HG02763 (cell line): Measurements from ENCODE around the gene ALDH1A1.

Experiments used
- ATAC-seq: cut with Tn5 transposase; IDR thresholded peaks from one replicate; pipeline ENCODE4 v1.9.1; 2021; ENCODE audit warnings: mild to moderate bottlenecking, moderate library complexity; ENCODE audit not compliant: unreplicated experiment

The ALDH1A1 gene

DNA sequence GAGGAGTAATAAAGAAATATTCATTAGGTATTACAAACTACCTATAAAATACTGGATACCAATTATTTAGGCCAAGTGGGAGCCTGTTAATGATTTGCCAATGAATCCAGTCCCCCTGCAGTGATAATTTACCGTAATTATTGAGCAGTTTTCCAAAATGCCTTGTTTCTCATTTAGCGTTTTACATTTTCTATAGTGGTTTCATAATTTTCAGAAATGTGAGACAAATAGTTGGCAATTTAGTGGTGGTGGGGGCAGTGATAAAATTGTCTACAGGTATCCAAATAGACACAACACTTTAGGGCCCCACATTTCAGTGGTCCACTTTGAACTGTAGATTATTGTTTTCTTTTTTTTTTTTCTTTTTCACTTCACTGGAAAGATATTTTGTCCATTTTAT lies 27.3 kb upstream of the ALDH1A1 start:
- ATAC-seq = no peak

DNA sequence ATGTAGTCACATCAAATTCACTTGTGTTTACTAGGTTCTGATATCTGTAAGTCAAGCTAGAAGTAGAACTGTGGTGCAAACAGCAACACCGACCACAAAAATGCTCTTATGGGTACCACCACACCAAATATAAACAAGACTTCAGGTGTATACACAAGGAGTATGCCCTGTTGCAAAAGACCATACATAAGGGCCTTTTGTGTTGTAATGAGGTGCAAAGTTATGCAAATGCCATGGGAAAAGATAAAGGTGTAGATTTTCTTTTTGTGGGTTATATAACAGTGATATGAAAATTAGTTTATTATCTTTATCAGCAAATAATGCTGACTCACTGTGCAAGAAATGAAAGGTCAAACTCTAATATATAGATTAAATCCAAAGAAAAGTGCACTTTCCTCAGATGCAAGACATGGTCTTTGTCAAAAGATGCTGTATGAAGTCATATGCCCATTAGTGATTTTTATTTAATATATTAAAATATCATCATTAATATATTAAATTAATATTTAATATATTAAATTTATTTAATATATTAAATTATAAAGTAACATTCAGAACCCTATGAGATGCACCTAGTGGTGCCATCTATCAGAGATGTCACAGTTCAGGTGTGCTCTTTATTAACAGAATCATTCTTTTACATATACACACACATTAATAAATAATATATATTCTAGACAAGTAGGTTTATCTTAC lies 26.7 kb upstream of the ALDH1A1 start:
- ATAC-seq = no peak

DNA sequence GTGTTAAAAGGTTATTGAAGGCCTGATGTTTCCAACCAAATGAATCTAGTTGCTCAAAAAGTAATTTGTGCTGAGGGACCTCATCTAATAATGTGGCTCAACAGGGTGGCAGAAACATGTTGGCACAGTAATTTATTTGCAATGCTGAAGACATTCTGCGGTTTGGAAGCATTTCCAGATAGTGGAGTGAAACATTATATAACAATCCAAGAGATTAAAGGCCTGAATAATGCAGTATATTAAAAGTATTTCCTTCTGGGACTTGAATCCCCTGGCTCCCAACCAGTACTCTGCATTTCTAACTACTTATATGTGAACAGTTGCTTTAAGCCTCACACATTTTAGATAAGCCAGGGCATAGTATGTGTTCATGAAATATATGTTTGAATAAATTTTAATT lies 25.9 kb upstream of the ALDH1A1 start:
- no peak for ATAC-seq

DNA sequence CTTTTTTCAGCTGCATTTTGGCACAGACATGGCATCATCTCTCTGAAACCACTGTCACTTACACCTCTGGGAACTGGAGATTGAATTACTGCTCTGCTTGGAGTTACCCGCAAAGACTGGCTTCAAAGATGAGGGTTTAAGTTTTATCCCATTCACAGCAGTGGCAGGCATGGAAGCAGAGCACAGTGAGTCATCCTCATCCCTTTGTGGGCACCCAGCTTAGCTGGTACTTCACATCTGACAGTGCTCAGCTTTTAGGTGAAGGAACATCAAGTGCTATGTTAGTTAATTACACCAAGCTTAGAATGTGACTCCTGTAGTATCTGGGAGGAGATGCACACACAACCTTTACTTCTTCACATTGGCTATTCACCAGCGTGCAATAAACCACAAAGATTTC lies 24.8 kb upstream of the ALDH1A1 start:
- ATAC-seq = no peak

DNA sequence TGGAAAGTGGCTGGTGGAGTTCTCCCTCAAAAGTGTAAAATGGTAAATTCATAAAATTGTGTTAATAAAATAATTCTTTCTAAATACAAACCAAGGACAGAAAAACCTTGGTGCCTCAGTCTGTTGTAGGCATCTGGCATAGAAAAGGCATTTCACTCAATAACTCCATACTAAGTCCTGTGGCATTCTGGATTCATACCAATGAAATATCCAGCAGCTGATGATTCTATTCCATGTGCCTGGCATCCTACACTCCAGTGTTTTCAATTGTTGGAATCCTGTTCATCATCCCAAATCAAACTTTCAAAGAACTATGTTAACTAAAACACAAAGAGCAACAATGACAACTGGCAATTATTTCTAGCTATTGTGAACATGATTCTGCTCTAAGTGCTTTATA lies 21.6 kb upstream of the ALDH1A1 start:
- ATAC-seq = no peak

DNA sequence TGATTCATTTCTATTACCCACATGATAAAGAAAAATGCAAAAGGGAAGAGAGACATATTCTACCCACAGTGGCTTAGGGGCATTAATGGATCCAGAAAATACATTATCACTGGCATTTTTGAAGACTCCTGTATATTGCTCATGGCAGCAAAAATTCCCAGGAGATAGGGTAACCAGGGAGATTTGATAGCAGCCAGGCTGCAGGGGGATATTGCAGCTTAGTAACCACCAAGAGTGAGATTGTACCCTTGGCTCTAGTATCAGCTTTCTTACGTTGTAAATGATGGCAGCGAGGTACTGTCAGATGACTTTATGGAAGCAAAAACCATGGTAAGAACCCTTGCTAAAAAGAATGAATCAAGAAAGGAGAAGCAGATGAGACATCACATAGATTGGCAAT lies 19.8 kb upstream of the ALDH1A1 start:
- ATAC-seq = no peak

DNA sequence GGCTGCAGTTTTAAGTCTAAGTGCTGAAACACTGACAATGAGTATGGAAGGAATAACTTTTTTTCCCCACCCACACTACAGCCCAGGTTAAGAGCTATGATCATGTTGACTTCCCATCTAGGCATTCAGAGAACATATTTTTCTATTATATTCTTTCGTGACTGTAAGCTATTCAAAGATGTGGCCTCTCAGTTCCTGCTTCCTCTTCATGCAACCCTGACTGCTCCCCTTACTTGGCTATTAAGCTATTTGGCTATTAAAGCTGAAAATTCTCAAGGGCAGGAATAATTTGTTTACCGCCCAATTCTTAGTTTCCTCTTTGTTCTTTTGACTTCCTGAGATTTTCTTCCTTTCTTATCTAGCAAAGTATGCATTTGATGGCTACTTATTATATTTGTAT lies 18.6 kb upstream of the ALDH1A1 start:
- ATAC-seq = no peak

DNA sequence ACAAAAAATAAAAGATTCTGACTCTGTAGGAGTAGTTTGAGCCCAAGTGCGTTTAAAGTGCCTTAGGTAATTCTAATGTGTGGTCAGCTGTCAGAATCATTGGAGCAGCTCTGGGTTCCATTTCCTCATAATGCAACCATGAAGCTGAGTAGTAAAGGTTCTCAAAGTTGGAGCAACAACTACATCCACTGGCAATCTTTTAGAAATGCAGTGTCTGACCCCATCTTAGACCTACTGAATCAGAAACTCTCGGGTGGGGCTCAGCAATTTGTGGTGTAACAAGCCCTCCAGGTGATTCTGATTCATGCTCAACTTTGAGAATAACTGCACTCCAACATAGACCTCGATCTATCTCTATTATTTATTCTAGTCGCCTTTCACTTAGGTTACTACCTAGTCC lies 7.6 kb upstream of the ALDH1A1 start:
- ATAC-seq = no peak

DNA sequence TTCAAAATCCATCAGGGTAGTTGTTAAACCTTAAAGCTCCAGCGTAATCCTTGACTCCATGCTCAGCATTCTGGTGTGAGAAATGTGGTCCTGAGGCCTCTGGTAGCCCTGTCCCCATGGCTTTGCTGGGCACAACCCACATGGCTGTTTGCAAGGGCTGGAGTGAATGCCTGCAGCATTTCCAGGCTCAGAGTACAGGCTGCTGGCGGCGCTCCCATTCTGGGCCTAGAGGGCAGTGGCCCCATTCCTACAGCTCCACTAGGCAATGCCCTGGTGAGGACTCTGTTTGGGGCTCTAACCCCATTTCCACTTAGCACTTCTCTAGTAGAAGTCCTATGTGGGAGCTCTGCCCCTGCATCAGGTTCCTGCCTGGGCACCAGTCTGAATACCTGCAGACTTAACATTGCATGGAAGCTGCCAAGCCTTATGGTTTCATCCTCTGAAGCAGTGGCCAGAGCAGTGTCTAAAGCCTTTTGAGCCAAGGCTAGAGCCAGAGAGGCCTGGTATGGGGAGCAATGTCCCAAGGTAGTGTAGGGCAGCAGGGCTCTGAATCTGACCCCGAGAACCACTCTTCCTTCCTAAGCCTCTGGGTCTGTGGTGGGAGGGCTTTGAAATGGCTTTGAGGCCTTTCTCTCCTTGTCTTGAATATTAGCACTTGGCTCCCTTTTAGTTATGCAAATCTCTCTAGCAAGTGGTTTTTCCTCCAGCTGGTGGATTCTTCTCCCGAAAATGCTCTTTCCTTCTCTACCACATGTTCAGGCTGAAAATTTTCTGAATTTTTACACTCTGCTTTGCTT lies 5.8 kb upstream of the ALDH1A1 start:
- no peak for ATAC-seq

DNA sequence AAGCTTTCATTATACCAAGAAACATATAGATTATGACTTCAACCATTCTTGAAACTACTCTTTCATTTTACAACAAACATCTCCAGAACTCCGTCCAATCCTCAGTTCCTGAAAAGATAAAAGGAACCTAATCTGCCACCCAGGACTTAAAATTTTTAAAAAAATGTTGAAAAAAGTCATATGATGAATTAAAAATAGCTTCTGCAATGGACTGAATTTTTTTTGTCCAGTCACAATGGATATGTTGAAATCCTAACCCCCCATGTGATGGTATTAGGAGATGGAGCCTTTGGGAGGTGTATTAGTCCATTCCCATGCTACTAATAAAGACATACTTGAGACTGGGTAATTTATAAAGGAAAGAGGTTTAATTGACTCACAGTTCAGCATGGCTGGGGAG lies 2.7 kb upstream of the ALDH1A1 start:
- no peak for ATAC-seq

DNA sequence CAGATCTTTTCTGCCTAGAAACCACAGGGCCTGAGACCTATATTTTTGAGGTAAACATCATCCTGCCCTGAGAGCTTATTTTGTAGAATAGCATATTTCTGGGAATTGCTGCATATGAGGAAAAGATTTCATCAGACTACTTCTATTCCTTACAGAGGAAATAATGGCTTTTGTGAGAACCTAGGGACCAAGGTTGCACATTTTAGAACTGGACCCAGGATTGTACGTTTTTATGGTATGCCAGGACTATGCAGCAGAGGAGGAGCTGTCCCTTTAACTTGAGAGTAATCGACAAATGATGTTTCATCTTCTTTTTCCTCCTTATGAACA lies 2.2 kb upstream of the ALDH1A1 start:
- no peak for ATAC-seq

DNA sequence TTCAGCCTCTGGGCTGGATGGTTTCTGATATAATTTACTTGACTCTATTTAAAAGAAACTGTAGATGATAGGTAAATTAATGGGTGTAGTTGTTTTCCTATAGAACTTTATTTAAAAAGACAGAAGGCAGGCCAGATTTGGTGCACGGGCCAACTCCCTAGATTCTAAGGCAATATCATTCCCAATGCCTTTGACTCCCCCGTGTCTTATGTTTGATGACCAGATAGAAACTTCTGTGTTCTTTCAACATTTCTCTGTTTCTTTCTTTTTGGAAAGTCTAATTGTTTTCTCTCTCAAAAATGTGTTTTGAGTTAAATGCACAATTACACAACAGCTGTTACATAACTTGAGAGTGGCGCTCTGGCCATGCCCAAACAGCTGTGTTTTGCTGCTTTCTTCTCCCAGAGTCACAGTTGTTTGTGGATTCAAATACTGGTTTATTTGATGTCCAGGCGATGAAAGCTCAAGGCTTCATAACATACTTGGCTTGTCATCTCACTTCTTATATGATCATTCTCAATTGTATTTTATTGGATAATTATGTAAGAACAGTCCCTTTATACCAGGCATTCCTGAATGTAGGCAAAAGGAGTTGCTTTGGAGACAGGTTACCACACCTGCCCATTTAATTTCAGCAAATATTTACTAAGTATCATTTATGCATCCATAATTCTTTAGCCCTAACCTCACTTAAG lies 1.7 kb upstream of the ALDH1A1 start:
- ATAC-seq = no peak

DNA sequence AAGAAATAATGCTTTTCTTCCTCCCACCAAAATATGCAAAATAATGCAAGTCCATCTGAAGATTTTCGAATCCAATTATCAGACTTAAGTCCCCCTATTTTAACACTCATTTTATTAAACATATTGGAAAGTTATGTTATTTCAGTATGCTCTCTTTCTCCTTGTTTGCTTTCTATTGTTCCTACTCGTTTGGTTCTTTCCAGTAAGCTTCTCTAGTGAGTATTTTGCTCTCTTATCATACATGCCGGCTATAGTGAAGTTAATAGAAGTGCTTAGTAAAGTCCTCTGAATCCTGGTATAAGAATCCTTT lies 517 bp downstream of the ALDH1A1 start:
- ATAC-seq = no peak

DNA sequence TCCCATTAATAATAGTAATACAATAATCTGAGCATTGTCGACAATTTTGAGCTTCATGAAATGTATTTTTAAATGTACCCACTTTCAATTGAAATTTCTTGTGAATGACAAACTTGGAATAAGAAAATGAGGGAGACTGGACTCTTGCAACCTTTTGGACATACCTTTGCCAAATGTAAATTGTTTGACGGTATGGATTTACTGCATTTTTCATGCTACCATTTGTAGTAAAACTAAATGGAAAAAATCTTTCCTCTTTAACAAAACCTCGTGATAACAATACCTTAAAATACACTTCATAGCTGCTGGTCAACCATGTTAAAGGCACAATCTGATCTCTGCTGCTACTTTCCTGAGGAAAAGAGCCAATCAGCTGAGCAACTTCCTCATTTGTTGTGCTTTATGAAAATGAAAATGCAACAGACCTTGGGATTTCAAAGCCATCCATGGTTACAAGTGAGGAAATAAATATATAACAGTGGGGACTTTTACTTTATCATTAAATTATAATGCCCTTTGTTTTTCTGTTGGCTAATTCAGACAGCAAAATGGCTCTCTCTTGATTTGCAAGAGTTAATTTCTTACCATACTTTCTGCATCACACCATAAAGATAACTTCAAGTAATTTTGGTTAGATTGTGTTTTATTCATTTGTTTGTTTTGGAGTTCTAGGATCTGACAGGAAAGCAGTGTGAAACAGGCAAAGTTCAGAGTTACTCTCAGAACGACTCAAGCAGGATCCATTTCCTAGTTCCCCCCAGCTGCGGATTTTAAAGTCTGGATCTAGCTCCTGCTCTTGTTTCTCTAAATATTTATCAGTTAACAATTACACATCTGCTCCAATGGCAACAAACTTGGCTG lies 1.1 kb downstream of the ALDH1A1 start:
- ATAC-seq = no peak

DNA sequence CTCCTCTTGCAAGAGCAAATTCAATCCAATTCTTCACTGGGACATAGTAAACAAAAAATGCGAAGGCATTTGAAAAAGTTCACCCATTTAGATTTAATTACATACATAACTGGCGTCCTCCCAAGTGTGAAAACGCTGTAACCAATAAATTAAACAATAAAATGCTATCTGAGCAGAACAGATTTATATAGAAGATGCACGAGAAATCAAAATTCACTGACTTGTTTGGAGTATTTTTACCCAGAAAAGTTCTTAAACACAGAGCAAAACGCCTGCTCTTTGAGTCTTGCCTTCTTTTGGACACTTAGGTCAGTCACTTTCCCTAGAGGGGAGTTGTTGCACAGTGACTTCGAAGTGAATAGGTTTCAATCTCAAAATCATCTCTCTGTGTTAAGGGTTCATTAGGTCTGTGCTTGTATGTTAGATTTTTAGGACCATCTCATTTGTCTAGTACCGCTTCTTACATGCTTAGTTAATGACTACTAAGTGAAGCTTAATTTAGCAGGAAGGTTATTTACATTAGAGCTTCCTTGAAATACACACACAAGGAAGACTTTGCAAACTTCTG lies 1.9 kb downstream of the ALDH1A1 start:
- ATAC-seq = no peak

DNA sequence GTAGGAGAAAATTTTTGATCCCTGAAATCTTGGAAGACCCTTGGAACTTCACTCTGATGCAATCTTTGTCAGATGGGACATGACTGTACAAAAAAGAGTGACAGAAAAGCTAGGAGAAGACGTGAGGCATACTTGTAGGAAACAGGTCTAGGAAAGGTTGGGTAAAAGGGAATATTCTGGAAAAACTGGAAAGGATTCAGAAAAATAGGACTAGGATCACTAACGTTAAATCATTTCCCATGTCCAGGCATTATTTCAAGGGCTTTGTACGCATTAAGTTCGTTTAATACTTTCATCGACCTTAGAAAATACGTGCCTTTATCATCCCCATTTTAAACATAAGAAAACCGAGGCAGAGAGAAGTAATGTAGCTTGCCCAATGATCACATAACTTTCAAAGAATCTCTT lies 2.9 kb downstream of the ALDH1A1 start:
- ATAC-seq = no peak

DNA sequence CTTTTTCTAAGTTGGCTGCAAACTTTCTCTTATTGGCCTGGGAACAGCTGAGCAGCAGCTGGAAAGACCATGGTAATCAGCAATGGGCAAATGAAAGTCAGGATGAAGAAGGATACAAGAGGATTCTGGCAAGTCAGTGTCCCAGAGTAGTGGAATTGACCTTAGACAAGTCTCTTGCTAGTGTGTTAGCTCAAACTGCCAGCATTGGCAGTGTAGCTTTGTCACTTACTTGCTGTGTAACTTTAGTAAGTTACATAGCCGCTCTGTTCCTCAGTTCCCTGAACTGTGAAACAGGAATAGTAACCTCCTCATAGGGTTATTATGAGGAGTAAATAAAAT lies 3.6 kb downstream of the ALDH1A1 start:
- no peak for ATAC-seq

DNA sequence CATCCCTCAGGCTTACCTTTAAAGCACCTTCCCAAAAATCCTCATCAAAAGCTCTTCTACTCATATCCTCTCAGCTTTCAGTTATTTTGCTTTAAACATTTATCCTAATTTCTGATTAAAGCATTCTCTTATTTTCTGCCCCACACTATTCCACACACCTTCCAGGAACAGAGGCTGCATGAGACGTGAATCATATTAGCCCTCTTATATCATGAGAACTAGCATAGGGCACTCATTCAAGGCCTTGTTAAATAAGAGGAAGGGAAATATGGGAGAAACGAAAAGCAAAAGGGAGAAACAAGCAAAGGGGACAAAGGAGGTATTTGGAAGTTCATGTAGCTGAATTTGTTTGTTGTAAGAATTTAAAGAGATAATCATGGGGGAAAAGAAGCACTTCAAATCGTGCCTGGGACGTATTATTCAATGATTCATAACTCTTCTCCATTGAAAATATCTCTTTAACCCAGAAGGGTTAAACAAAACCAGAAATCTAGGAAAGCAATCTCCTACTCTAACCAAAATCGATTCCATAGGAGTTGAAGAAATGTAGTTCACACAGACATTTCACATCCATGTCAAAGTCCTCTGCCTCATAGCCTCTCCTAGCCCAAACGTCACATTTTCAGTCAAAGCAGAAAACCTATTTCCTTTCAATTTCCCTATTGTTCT lies 4.1 kb downstream of the ALDH1A1 start:
- ATAC-seq = no peak

DNA sequence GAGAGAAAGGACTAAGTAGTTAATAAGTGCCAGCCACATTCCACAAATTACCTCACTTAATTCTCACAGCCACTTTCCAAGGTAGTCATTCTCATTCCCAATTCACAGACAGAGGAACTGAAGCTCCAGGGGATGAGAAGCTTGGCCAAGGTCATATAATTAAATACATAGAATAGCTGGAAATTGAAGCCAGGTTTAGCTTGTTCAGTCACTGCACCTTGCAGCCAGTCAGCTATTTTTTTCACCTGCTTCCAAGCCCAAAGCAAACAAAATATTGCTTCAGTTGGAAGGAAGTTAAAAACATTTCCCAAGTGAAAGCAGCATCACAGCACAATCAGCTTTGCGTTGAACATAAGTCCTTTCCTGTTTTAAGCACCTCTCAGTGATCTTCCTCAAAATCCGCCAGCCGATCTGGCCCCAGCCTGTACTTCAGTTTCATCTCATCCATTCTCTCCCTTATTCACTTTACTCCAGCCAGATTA lies 4.8 kb downstream of the ALDH1A1 start:
- ATAC-seq = no peak

DNA sequence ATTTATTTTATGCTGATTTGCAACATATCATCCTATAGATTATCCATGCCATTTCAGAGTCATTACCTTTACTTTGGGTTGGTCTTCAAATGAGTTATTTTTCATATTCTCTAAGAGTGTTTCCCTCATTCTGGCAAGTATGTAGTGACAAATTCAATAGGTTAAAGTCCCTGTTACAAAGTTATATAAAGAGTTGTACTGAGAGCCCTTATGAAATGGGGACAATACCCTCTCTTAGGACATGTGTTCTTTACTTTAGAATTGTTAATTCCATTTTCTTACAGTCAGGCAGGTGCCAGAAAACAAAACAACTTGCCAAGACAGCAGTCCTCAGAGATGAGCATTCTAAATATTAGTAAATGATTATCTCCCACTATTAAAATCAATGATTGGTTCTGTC lies 6.0 kb downstream of the ALDH1A1 start:
- no peak for ATAC-seq

DNA sequence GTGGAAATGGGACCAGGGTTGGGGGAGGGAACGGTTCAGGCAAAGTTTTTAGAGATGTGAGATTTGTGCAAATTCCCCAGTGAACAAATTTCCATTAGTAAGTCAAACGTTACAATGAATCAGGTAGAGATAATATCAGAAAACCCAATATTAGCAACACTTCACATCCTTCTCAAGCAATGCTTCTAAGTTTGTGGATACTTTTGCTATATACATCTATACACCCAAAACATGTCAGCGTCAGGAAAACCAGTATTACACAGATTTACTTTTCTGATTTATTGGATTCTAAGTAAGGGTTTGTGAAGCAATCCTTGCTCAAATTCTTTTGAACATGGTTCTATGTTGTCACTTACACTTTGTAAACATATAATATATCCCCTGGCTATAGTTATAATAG lies 6.5 kb downstream of the ALDH1A1 start:
- no peak for ATAC-seq
